ENCODE data around the gene TDRD10.

- TF ChIP-seq CEBPB (IDR thresholded peaks at IDR 0.05) (peak; percentile 95), MAX (IDR thresholded peaks at IDR 0.05) (no peak), YY1 (IDR thresholded peaks at IDR 0.05; ENCODE audit: low read depth) (no peak), EP300 (IDR thresholded peaks at IDR 0.05; ENCODE audit: borderline replicate concordance) (no peak), REST (IDR thresholded peaks at IDR 0.05; ENCODE audit: low read depth) (no peak), ZBTB7A (IDR thresholded peaks at IDR 0.05; ENCODE audit: low read depth) (peak; percentile 28; the same call in 1 of the 2 replicates), FOXM1 (IDR thresholded peaks at IDR 0.05; ENCODE audit: borderline replicate concordance, low read depth) (no peak), RAD21 (IDR thresholded peaks at IDR 0.05; ENCODE audit: low read depth) (no peak), CREB1 (IDR thresholded peaks at IDR 0.05; ENCODE audit: low read depth) (no peak), USF1 (IDR thresholded peaks at IDR 0.05) (no peak), EGR1 (IDR thresholded peaks at IDR 0.05) (0 out of 2 replicates have a peak, but pooled peaks have one; percentile 42)
These were observed 475 bp upstream of the TDRD10 start for GRCh38 chr1:154501423-154502065.

Measured in Ishikawa (cell line).